Esophagus muscularis mucosa (tissue), 4 donors: Measurements from ENCODE around the gene PTPRB.

Source experiments
- EP300 ChIP-seq: sonication (generic); formaldehyde crosslinking; IDR thresholded peaks from one replicate; pipeline ENCODE4 v1.6.1; 2017; ENCODE audit warnings: antibody characterized with exemption
- POLR2A ChIP-seq: fragments of 450-650 bp; IDR thresholded peaks from one replicate; pipeline ENCODE4 v1.6.1; 2017; ENCODE audit warnings: antibody characterized with exemption, moderate library complexity, mild to moderate bottlenecking, low read depth
- TF ChIP-seq, protein P1 (sequence below), 3 experiments: fragments of 200-600 bp in 2 of 3; fragments of 450-650 bp in 1 of 3; sonication (generic) in 2 of 3; IDR thresholded peaks; one replicate each; pipeline ENCODE4 v1.5.1; 2017 to 2019; ENCODE audit warnings: antibody characterized with exemption in 3 of 3, mild to moderate bottlenecking in 2 of 3, moderate library complexity in 1 of 3

- TF ChIP-seq, protein P1, sequence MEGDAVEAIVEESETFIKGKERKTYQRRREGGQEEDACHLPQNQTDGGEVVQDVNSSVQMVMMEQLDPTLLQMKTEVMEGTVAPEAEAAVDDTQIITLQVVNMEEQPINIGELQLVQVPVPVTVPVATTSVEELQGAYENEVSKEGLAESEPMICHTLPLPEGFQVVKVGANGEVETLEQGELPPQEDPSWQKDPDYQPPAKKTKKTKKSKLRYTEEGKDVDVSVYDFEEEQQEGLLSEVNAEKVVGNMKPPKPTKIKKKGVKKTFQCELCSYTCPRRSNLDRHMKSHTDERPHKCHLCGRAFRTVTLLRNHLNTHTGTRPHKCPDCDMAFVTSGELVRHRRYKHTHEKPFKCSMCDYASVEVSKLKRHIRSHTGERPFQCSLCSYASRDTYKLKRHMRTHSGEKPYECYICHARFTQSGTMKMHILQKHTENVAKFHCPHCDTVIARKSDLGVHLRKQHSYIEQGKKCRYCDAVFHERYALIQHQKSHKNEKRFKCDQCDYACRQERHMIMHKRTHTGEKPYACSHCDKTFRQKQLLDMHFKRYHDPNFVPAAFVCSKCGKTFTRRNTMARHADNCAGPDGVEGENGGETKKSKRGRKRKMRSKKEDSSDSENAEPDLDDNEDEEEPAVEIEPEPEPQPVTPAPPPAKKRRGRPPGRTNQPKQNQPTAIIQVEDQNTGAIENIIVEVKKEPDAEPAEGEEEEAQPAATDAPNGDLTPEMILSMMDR (IDR thresholded peaks at IDR 0.05), result no peak
- TF ChIP-seq POLR2A (no peak), EP300 (no peak)
These were observed 46.7 kb upstream of the PTPRB start for GRCh38 chr12:70683976-70684375.
